ENCODE results near the gene ARL3.
"Not testable (repeated sequence)": the region's sequence is repeated elsewhere in the genome, so short reads cannot be mapped to it uniquely, and the experiment has no call there.

ARL3 gene, protein sequence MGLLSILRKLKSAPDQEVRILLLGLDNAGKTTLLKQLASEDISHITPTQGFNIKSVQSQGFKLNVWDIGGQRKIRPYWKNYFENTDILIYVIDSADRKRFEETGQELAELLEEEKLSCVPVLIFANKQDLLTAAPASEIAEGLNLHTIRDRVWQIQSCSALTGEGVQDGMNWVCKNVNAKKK

DNA sequence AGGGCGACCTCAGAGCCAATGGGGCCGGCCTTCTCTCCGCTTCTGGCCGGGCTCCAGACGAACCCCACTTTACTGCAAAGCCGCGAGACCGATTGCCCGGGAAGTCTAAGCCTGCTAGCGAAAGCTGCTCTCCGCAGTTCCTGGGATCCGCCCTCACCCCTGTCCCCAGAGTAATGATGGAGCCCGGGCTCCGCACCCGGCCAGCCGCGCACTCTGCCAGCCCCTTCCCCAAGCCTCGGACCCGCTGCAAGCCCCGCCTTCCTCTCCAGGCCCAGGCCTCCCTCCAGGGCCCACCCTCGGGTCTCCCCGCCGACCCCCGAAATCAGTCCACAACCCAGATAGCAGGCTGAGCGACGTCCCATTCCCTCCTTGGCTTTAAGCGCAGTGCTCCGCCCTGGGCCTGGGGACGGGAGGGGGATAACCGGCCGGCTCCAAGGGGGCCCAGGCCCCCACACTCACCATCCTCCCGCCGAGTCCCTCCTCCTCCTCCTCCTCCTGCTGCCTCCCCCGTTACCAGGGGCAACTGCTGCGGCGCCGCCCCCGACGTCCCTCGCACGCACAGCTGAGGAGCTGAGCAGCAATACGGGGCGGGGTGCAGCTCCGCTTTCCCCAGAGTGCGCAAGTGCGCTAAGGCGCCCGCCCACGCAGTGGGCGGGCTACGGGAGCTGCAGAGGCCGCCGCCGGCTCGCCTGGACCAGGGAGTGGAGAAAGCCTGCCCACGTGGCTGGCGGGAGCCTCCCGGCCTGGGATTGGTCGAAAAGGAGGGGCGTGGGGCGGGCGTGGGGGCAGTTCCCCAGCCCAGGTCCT is at the start of gene ARL3:
Gene ARL3 (minus strand): TSS at position 584 of the 807 bp plus-strand sequence. CDS start 122 bp downstream, at position 462.
- peak; percentile 99 for DNase-seq

DNA sequence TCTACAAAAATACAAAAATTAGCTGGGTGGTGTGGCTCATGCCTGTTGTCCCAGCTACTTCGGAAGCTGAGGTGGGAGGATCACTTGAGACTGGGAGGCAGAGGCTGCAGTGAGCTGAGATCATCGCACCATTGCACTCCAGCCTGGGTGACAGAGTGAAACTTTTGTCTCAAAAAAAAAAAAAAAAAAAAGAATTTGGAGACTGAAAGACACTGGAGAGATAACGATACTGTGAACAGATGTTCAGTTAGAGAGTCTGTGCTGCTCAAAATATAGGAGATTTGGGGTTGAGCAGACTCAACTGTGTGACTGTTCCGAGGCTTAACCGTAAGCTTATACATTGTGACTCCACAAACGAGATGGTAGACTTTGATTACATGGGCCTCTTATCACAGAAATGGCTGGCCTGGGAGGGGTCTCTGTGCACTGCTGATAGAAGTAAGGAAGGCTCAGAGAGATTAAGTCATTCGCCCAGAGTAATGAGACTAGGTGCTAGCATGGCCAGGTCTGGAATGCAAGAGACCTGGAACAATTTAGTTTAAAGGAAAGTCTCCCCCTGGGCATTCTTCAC is 48.9 kb upstream of the ARL3 start:
- no peak for DNase-seq

DNA sequence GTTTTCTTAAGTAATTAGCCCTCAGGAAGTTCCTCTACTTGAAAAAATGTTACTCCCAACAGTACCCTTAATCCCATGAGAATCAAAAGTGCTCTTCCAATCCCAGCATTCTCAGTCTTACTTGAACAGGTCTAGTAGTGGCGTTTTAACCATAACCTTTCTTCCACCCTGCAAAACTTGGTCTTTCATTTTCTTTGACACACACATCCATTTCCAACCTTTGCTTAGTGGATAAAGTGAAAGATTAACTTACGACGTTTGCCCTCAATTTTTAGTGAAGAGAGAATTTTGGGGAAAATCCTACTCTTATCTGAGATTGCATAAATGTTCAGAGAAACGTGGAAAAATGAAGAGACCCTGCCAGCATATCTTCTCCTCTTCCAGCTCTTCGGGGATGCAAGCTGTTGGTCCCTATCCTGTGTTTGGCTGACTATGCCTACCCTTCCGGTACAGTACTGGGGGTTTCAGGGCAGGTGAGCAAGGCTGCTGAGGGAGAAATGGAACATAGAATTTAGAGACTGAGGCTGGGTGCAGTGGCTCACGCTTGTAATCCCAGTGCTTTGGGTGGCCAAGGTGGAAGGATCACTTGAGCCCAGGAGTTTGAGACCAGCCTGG is 48.3 kb upstream of the ARL3 start:
- no peak for DNase-seq

DNA sequence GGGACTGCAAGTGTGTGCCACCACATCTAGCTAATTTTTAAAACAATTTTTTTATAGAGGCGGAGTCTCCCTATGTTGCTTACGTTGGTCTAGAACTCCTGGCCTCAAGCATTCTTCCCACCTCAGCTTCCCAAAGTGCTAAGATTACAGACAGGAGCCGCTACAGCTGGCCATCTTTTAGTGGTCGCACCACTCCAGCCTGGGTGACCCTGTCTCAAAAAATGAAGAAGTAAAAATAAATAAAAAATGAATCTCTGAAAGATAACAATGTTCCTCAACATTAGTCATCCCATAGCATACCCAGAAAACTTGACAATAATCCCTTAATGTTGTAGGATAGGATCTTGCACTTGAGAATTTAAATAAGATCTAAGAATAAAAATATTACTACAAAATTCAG is 47.8 kb upstream of the ARL3 start:
- no peak for DNase-seq

DNA sequence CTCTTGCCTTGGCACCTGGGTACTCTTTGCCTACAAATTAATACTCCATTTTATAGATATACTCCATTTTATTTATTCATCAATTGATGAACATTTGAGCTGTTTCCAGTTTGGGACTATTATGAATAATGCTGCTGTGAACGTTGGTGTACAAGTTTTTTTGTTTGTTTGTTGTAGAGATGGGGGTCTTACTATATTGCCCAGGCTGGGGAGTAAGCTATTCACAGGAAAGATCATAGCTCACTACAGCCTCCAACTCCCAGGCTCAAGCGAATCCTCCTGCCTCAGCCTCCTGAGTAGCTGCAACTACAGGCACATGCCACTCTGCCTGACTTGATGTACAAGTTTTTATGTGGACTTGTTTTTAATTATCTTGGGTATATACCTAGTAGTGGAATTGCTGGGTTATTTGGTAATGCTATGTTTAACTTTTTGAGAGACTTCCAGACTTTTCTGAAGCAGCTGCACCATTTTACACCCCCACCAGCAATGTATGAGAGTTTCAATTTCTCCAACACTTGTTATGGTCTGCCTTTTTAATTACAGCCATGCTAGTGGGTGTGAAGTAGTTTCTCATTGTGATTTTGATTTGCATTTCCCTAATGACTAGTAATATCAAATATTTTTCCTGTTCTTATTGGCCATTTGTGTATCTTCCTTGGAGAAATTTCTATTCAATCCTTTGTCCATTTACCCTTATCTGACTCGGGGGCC is 45.5 kb upstream of the ARL3 start:
- DNase-seq, result no peak

DNA sequence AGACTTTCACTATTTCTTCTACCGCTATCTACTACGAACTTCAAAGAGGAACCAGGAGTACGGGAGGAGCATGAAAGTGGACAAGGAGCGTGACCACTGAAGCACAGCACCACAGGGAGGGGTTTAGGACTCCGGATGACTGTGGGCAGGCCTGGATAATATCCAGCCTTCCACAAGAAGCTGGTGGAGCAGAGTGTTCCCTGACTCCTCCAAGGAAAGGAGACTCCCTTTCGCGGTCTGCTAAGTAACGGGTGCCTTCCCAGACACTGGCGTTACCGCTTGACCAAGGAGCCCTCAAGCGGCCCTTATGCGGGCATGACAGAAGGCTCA is 44.7 kb upstream of the ARL3 start:
- DNase-seq, result not testable (repeated sequence)

DNA sequence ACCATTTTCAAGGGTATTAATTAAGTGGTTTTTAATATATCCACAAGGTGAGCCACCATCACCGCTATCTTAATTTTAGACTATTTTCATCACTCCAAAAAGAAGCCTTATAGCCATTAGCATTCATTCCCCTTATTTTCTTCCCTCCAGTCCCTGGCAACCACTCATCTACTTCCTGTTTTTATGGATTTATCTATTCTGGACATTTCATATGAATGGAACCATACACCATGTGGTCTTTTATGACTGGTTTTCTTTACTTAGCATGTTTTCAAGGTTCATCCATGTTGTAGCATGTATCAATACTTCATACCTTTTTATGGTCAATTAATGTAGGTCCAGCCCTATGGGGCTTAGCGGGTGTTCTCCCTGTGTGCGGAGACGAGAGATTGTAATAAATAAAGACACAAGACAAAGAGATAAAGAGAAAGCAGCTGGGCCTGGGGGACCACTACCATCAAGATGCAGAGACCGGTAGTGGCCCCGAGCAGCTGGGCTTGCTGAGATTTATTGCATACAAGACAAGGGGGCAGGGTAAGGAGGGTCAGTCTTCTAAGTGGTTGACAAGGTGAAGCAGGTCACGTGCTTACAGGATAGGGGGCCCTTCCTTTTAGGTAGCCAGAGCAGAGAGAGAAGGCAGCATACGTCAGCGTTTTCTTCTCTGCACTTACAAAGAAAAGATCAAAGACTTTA is 44.2 kb upstream of the ARL3 start:
- no peak for DNase-seq

DNA sequence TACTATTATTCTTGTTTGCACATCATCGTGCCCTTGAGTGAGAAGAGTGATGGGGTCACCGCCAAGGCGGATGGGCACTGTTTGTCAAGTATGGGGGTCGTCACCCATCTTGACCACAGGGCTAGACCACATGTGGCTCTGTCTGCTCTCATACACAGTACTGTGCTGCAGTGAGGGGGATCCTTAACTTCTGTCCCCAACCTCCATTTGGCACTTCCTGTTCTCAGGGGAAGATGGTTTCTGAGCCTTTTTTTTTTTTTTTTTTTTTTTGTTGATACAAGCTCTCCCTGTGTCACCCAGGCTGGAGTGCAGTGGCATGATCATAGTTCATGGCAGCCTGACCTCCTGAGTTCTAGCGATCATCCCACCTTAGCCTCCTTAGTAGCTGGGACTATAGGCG is 43.1 kb upstream of the ARL3 start:
- no peak for DNase-seq

DNA sequence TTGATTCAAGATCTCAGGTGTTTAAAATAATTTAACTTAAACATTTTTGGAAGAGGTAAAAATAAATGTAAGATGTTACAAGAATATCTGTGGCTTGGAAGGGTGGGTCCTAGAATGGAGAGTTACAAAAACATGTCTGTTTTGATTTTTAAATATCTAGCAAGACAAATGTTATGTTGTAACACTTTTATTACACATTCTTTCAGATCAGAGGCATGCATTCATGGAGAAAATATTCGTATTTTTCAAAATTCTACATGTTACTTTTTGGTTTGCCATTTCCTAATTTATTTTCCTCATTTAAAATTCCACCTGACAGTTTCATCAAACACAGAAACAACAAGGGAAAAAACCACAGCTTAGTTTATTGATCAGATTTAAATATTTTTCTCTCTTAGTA is 39.5 kb upstream of the ARL3 start:
- no peak for DNase-seq

DNA sequence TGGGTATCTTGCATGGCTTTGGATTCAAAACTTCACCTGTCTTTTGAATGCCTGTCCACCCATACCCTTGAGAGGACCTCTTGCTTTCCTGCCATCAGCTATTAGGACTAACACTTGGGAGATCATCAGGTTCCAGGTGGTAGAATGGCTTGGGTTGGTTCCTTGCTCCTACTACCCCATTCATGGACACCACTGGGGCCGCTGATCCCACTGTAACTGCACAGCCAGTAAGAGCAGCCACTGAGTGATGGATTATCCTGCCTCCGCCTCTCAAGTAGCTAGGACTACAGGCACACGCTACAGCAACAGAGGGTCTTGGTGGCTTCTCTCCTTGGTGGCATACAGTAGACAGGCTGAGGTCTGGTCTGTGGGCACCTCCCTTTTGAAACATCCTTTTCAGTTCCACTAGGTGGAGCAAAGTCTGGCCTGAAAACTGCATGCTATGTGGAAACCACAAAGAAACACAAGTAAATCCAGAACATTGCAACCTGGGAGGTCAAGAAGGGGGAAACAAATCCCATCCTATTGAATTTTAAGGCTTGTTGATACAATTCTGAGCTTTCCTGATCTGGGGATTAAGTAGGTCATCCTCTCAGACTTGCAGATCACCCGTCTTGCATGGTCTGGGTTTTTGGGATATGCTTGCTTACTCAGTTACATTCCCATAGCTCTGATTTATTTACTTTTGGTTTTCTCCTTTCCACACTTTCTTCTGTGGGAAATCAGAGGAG is 38.9 kb upstream of the ARL3 start:
- DNase-seq, result peak; percentile 85

DNA sequence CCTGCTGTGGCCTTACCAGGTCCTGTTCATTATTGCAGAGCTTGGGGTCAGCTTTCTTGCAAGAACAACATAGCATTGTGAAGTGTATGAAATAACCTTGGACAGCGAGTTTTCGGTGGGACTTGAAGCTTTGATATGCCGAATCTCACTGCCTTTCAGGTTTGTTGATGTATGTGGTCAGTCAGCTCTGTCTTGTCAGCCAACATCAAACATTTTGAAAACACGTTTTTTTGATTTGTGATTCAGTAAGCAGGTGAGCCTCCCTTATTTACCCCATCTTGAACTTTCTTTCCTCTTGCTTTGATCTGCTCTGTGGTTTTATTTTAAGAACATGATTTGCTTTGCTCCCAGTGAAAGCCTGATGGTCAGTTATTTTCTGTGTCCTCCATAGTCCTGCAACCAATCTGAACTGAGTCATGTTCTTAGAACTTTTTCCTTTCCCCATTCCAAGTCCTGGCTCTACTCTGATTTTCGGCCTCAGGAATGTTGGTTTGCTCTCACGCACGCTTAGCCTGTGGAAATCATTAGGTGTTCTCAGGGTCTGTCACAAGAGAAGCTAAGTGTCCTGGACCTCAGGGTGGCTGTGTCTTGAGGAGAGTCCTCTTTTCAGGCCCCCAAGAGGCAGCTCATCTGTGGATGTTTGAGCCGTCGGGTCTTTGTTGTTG is 38.2 kb upstream of the ARL3 start:
- peak; percentile 89 for DNase-seq

DNA sequence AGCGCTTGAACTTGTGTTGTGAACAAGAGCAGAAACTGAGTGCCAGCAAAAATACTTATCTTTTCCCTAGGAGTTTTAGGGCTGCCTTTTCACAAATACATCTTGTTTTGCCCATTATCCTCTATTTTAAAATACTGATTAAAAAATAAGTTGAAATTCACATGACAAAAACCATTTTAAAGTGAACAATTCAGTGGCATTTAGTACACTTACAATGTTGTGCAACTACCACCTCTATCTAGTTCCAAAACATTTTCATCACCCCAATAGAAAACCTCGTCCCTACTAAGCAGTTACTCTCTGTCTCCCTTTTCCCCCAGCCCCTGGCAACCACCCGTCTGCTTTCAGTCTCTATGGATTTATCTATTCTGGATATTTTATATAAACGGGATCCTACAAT is 31.0 kb upstream of the ARL3 start:
- DNase-seq, result no peak

DNA sequence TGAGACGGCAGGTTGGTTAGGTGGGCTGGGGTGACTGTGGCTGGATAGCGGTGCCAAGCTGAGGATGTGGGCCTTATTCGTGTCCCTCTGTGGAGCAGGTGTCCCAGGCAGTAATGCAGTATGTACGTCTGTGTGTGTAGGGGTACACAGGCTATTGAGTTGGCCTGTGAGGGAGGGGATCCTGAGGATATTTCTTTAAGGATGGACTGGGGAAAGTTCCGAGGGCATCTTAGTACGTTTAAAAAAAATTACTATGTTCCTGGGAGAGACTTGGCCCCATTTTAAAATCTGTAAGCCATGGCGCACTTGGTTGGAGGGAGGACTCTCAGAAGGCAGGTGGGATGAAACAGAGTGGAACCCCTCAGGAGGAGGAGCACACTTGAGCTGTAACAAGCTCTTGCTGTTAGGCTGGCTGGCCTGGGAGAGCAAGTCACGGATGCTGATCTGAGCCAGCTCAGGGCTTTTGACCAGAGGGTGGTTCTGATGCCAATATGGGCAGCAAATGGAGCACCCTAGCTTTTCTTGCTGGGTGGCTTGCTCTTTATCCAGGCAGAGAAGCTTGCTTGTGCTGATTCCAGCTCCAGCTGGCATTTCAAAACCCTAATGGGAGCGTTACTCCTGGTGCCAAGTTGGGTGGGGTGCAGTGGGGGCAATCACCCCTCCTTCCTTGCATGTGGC is 30.3 kb upstream of the ARL3 start:
- no peak for DNase-seq

DNA sequence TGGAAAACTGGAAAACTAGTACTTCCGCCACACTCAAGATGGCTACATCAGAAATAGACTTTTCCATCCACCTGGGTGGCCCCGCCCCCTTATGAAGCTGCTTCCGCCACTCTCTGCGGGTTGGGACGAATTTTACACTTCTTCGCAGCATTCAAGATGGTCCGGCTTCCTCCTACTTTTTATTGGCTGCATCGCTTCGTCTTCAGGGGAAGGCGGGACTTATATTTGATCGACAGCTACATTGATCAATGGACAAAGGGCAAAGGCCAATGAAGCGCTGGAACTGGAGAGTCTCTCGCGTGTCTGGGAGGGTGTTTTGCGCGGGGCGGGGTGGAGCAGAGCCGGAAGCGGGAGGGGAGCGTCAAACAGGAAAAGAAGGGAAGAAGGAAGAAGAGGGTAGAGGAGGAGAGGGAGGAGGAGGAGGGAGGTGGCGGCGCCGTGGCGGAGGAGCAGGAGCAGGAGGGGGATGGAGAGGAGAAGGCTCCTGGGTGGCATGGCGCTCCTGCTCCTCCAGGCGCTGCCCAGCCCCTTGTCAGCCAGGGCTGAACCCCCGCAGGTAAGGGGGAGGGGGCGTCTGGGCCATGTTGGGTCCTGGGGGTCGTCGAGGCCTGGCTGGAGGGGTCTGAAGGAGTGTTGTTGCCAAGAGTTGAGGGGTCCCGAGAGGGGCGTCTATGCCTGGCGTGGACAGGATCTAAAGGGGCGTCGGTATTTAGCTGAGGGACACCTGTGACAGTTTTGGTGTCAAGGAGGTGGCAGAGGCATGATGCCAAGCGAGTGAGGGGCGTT is 29.6 kb upstream of the ARL3 start, which contains the start of gene WBP1L:
Gene WBP1L (plus strand): TSS at position 361 of the 786 bp plus-strand sequence. CDS start 106 bp downstream, at position 467.
- peak; percentile 100 for DNase-seq

DNA sequence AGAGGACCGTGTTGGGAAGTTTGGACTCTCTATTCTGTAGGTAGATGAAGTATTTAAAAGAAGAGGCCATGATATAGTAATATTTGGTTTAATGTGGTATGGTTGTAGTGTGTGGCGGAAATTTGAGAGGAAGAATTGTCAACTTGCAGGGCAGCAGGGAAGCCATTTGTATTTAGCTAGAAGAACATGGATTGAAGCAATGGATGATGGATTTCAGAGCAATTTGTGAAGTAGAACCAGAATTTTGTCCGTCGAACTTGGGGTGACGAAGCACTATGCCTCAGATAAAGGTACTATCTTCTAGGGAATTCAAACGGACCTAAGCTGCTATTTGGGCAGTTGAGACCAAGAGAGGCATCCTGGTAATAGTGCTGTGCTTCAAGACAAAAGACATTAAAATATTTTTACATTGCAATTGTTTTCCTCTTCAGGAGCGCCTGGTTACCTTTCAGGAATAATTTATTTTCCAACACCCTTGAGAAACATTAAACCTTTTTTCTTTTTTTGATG is 28.9 kb upstream of the ARL3 start:
- DNase-seq, result no peak

DNA sequence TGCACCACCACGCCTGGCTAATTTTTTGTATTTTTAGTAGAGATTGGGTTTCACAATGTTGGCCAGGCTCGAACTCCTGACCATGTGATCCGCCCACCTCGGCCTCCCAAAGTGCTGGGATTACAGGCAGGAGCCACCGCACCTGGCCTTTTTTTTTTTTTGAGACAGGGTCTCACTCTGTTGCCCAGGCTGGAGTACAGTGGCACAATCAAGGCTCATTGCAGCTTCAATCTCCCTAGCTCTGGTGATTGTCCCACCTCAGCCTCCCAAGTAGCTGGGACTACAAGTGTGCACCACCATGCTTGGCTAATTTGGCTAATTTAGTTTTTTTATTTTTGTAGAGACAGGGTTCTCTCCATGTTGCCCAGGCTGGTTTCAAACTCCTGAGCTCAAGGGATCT is 28.1 kb upstream of the ARL3 start:
- DNase-seq, result not testable (repeated sequence)

DNA sequence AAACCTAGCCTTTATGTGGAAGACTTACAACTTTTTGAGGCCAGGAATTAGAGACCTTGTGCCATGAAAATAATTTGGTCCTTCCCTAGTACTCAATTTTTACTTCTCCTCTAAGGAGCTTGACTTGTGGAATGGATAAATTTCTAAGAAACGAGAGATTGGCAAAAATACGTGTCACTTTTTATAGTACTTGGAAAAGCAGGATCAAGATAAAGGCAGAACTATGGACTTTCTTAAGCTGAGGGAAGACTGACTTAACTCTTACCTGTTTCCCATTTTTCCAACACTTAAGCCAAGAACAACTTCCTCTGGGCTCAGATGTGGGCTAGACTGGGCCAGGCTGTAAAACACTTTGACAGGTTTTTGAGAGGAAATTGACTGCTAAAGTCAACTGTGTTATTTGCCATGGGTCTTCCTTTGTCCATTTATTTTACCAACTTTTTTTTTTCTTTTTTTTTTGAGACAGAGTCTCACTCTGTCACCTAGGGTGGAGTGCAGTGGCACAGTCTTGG is 27.6 kb upstream of the ARL3 start:
- no peak for DNase-seq

DNA sequence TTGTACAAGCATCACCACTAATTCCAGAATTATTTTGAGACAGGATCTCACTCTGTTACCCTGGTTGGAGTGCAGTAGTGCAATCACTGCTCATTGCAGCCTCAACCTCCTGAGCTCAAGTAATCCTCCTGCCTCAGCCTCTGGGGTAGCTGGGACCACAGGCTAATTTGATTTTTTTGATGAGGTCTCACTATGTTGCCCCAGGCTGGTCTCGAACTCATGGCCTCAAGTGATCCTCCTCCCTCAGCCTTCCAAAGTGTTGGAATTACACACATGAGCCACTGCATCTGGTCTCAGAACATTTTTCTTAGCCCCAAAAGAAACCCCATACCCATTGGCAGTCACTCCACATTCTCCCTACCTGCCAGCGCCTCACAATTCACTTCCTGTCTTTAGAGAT is 26.0 kb upstream of the ARL3 start:
- DNase-seq, result no peak

DNA sequence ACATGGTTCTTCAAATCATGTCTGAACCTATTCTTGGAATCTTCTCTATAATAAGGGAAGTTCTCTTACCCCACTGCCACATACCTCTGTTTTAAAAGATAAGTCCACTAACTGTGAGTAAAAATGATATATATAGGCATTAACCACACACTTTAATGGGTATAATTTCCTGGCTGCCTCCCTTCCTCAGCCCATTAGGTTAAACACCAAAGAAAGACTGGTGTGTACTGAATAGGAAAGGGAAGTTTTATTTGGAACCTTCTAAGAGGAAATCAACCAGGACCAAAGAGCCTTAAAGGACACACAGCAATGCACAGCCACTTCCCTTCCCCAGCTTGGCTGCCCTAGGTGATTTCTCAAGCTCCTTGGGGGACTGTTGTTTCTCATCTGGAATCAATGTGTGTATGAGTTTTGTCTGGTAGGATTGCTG is 24.5 kb upstream of the ARL3 start:
- no peak for DNase-seq
